Measurements from ENCODE around the gene SLC36A3. TPM values are rescaled to one million over a fixed set of nuclear protein-coding genes. Genes with fewer than 3 reads are reported as not detected.
"Not testable (repeated sequence)": the region's sequence is repeated elsewhere in the genome, so short reads cannot be mapped to it uniquely, and the experiment has no call there.

SLC36A3 gene
- polyA plus RNA-seq, 1 donor = not detected

- DNase-seq = no peak
These were observed 65.9 kb downstream of the SLC36A3 start for GRCh38 chr5:151237685-151238084.

DNA sequence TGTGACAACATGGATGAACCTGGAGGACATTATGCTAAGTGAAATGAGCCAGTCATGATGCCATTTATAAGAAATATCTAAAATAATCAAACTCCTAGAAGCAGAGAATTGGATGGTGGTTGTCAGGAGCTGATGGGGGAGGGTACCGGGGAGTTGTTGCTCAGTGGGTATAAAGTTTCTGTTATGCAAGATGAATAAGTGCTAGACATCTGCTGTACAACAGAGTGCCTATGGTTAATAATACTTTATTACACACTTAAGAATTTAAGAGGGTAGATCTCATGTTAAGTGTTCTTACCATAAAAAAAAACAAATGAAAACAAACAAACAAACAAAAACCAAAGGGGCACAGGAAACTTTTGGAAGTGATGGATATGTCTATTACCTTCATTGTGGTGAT lies 66.7 kb downstream of the SLC36A3 start:
- no peak for DNase-seq

DNA sequence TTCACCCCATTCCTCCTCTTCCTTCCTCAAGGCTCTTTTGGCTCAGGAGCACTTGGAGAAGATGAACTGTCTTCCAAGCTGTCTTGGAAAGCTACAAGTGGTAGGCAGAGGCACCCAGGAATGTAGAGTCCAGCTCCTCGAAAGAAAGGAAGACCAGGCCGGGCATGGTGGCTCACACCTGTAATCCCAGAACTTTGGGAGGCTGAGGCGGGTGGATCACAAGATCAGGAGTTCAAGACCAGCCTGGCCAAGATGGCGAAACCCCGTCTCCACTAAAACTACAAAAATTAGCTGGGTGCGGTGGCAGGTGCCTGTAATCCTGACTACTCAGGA lies 68.4 kb downstream of the SLC36A3 start:
- not testable (repeated sequence) for DNase-seq

GRCh38 chr5:151234476-151235238 lies 68.9 kb downstream of the SLC36A3 start:
- DNase-seq = peak; percentile 48

DNA sequence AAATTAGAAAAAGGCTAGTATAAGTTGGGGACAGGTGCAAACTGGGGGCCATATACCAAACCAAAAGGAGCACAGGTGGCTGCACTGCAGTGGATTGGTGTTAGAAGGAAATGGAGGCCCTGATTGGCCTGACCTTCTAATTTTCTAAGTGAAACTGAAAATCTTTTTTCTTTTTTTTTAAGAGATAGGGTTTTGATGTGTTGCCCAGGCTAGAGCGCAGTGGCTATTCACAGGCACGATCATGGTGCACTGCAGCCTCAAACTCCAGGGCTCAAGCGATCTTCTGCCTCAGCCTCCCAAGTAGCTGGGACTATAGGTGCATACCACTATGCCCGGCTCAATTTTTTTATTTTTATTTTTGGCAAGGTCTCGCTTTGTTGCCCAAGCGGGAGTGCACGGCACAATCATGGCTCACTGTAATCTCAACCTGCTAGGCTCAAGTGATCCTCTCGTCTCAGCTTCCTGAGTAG lies 69.9 kb downstream of the SLC36A3 start:
- DNase-seq = no peak

GRCh38 chr5:151231359-151231758 lies 72.2 kb downstream of the SLC36A3 start:
- no peak for DNase-seq

- no peak for DNase-seq
These were observed 73.4 kb downstream of the SLC36A3 start for GRCh38 chr5:151230048-151230680.

- DNase-seq = no peak
These were observed 74.6 kb downstream of the SLC36A3 start for GRCh38 chr5:151228986-151229385.

DNA sequence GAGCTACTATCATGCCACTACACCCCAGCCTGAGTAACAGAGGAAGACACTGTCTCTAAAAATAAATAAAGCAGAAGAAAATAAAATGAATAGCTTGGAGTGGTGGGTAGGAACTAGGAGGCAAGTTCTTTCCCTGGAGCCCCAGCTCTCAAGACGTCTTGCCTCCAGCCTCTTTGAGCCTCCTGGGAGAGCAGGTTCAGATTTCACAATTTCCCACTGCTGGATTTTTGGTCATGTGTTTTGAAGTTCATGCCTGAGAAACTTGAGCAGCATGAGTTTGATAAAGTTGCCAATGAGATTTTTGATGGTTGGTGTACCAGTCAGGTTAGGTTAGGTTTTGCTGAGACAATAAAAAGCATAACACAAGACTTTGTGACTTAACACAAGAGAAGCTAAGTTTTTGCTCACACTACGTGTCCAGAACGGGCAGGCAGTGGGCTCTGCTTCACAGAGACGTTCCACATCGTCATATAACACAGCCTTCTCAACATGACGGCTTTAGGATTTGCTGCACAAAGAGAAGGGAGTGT lies 75.6 kb downstream of the SLC36A3 start:
- DNase-seq = no peak

Other genes starting within 250 kb of the SLC36A3 start
- 94.1 TPM for gene TNIP1, start 222.7 kb downstream of the SLC36A3 start, polyA plus RNA-seq (ENCODE audit: insufficient read length)
- 380 TPM for gene ANXA6, start 146.0 kb downstream of the SLC36A3 start, polyA plus RNA-seq (ENCODE audit: insufficient read length)
- gene CCDC69, start 79.7 kb downstream of the SLC36A3 start, polyA plus RNA-seq (ENCODE audit: insufficient read length) = 86.9 TPM
- gene GM2A, start 50.6 kb downstream of the SLC36A3 start, polyA plus RNA-seq (ENCODE audit: insufficient read length) = 26.9 TPM
- 0.49 TPM for gene SLC36A2, start 43.8 kb upstream of the SLC36A3 start, polyA plus RNA-seq (ENCODE audit: insufficient read length)
- gene SLC36A1, start 143.8 kb upstream of the SLC36A3 start, polyA plus RNA-seq (ENCODE audit: insufficient read length) = 21.6 TPM